GM19324 (cell line): ENCODE measurements around the gene PGM2L1.
"Not testable (repeated sequence)": the region's sequence is repeated elsewhere in the genome, so short reads cannot be mapped to it uniquely, and the experiment has no call there.

ENCODE experiments used
- ATAC-seq: cut with Tn5 transposase; IDR thresholded peaks from one replicate; pipeline ENCODE4 v1.9.1; 2021; ENCODE audit warnings: mild to moderate bottlenecking, moderate library complexity; ENCODE audit not compliant: unreplicated experiment, low FRiP score

Gene PGM2L1

GRCh38 chr11:74345420-74345819 is 52.8 kb downstream of the PGM2L1 start:
- ATAC-seq, result no peak

GRCh38 chr11:74341921-74342320 is 56.3 kb downstream of the PGM2L1 start:
- no peak for ATAC-seq

DNA sequence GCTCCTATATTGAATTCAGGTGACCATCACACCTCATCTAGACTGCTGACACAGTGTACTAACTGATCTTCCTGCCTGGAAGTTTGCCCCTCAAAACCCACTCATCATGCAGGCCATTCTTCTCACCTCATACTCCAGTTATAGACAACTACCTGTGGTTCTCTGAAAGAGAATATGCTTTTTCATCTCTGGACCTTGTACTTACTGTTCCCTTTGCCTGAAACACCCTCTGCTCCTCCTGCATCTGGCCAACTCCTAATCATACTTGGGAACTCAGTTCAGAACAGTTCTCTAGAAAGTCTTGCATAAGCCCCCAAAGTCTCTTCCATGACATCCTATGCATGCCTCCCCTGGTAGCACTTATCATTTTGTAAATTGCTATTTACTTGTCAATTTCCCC is 58.6 kb downstream of the PGM2L1 start:
- no peak for ATAC-seq

- no peak for ATAC-seq
These were observed 59.3 kb downstream of the PGM2L1 start for GRCh38 chr11:74338963-74339362.

GRCh38 chr11:74333193-74333592 is 65.0 kb downstream of the PGM2L1 start:
- no peak for ATAC-seq

DNA sequence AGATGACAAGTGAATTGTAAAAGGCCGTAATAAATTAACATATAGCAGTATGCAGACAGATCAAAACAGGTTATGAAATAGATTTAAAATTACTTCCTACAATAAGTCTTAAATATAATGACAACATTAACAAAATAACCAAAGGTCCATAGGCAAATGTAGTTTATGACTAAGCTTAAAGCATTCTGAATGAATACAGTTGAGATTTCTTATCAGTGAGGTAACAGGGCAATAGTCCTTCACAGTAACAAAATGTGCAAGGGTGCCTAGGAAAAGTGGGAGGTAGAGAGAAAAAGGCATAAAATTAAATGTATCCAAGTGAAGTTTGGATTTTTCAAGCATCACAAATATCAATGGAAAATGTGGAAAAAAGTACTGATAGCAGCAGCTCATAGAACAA is 65.9 kb downstream of the PGM2L1 start:
- ATAC-seq, result no peak

GRCh38 chr11:74331000-74331399 is 67.2 kb downstream of the PGM2L1 start:
- ATAC-seq, result not testable (repeated sequence)

DNA sequence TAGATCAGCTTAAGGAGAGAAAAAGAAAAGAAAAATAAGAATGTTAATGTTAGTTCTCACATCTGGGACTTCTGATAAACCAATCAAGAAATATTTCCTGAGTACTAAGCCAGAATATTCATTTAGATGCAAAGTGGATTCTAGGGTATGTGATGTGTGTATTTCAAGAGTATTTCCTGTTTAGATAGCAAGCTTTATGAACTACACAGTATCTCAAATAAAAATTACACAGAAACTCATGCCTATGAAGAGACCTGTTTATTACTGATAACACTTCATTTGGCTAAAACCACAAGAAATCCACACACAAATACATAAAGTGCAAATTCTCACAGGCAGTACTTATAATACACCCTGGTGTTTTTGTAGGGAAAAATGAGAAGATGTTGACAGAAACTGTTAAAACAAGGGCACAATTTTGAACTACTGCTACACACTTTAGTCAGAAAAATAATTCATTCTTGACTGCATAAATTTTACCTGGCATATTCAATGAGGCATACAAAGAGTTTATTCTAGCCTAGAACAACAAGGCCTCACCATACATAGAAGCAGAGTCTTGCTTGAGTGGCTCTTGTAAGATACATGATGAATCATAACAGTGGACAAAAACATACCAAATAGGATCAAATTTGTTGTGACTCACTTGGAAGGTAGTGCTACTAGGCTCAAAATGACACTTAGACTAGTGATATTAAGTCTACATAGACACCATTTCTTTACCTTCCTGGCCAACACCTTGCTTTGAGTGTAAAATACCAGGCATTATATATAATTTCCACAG is 68.0 kb downstream of the PGM2L1 start:
- no peak for ATAC-seq

DNA sequence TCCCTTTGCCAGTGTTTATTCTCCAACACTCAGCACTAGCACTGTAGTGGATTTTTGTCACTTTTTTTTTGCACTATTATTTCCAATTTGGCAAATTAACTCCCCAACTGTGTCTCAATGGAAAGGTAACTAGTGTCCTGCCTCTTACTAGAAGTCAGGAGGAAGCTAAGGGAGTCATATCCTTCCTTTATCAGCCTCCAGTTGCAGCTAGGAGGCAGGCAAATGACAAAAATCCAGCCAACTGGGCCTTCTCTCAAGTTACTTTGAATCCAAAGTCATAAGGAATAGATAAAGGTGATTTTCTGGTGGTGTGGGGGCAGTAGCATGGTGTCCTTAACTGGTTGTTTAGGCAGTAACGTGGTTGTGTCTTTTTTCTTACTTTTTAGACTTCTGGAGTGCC is 71.2 kb downstream of the PGM2L1 start:
- ATAC-seq, result no peak

DNA sequence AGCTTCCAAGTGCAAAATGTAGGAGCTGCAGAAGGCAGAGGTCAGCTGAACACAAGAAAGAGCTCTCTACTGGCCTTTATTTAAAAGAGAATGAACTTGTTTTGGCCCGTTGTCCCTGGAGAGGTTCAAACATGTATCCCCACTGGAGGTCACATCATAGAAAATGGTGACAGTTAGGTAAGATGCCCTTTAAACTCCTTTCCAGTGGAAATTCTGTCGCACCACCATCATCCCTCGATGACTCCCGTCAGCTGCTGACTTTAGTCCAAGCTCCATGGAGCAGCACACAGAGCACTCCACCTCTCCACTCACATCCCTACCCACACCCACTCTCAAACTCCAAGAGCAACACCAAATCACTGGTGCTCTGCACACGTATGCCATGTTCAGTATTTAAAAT is 71.6 kb downstream of the PGM2L1 start:
- ATAC-seq, result no peak

DNA sequence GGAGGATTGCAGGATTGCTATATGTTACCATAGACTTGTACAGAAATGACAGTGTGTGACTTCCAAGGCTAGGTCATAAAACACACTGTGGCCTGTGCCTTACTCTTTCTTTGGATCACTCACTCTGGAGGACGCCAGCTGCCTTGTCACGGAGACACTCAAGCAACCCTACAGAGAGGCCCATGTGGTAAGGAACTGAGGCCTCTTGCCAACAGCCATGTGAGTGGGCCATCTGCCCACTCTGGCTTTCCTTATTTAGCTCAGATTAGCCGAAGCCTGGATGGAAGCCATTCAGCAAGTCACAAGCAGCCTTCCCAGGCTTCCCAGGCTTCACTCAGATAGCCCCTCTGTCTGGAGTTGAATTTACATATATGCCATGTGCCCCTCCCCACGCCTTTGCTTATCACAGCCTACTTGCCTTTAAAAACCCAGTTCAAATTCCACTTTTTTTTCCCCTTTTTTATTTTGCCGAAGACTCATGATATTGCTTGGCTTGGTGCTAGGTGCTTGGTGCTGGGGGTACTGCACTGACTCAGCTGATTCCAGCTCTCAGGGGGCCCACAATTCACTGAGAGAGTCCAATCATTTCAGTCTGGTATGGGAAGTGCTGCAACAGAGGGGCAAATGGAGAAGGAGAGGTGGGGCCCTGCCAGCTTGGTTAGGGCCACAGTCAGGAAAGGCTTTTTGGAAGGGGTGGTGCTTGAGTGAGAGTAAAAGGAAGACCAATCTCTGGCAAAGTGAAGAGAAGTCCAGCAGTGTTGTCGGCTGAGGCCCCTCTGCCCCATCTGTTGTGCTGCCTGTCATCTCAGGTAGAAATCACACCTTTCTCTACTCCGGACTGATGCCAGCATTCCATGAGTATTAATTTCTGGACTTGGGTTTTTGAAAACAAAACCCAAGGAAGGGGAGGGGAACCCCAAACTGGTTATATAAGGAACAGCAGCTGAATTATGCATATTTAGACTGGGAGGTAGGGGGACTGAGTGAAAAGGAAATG is 72.3 kb downstream of the PGM2L1 start:
- ATAC-seq, result no peak

DNA sequence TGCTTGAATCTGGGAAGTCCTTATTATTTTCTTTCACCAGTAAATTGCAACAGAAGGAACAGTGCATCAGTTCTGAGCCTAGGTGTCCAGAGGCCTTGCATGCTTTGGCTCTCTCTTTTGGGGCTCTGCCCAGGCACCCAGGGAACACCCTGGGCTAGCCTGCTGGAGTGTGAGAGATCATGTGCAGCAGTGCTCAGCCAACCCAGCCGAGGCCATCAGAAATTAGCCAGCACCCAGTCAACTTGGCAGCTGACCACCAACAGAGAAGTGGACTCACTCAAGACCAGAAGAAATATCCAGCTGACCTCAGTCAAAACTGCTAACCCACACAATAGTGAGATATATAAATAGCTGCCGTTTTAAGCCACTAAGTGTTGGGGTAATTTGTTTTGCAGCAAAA is 75.6 kb downstream of the PGM2L1 start:
- no peak for ATAC-seq

- no peak for ATAC-seq
These were observed 76.6 kb downstream of the PGM2L1 start for GRCh38 chr11:74321487-74322188.

DNA sequence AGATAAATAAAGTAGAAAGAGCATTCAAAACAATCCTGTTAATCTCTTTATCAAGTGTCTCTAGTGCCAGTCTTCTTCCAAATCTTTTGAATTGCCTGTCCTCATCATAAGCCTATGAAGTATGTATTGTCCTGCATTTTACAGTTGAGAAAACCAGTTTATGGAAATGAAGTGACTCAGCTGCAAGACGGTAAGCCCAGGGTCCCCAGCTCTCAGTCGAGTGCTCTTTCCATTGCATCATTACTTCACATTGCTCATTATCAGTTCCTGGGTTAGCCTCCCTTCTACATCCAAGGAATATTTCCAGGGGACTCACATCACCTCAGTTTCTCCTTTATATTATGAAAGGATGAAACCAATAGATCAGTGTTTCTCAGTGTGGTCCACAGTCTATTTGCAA is 77.7 kb downstream of the PGM2L1 start:
- no peak for ATAC-seq

GRCh38 chr11:74319139-74319816 is 79.0 kb downstream of the PGM2L1 start:
- ATAC-seq, result no peak

- ATAC-seq, result no peak
These were observed 79.8 kb downstream of the PGM2L1 start for GRCh38 chr11:74318241-74318932.

DNA sequence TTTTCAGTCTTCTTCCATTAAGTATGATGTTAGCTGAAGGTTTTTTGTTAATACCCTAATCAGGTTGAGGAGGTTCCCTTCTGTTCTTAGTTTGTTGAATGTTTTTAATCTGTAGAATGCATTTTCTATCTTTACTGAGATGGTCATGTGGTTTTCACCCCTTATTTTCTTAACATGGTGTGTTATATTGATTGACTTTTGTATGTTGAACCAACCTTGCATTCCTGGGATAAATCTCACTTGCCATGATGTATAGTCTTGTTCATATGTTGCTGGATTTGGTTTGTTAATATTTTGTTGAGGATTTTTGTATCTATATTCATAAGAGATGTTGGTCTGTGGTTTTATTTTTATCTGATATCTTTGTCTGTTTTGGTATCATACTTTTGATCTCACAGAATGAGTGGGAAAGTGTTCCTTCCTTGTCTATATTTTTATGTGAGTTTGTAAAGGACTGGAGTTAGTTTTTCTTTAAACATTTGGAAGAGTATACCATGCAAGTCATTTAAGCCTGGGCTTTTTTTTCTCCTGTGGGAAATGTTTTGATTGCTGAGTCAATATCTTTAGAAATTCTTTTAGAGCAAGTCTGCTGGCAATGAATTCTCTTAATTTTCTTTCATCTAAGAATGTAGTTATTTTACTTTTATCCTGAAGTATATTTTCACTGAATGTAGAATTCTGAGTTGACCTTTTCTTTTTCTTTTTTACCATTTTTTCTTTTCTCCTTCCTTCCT is 81.3 kb downstream of the PGM2L1 start:
- no peak for ATAC-seq

DNA sequence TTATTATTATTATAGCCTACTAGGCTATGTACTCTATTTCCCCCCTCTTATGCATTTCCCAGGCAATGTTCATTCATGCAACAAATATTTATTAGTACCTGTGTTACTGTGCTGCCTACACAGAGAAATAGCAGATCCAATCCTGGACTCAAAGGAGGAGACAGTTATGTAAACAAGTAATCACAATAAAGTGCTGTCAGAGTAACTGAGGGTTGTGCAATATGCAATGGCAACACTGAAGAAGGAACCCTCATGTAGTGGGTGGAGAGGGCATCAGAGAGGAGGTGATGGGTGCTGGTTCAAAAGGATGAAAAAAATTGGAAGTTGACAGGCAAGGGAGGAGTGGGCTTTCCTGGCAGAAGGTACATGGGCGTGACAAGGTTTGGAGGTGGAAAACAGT is 85.9 kb downstream of the PGM2L1 start:
- no peak for ATAC-seq

- no peak for ATAC-seq
These were observed 86.8 kb downstream of the PGM2L1 start, which contains the start of gene P4HA3 for GRCh38 chr11:74311352-74311926. Gene P4HA3 (minus strand): TSS chr11:74311640. CDS start chr11:74311611, 29 bp downstream.
